Gastroesophageal sphincter (tissue), 3 donors: ENCODE results near the gene SYNGR4.

Experiments used
- CTCF ChIP-seq, 4 experiments: fragments of 200-600 bp in 2 of 4; fragments of 450-650 bp in 2 of 4; sonication (generic) in 1 of 4; IDR thresholded peaks; one replicate each; pipeline ENCODE4 v1.5.1; 2017 to 2019; ENCODE audit warnings: antibody characterized with exemption in 4 of 4, mild to moderate bottlenecking in 2 of 4, moderate library complexity in 2 of 4
- EP300 ChIP-seq: sonication (generic); formaldehyde crosslinking; IDR thresholded peaks from one replicate; pipeline ENCODE4 v1.6.1; 2017; ENCODE audit warnings: antibody characterized with exemption, mild to moderate bottlenecking
- POLR2A ChIP-seq, 2 donors: fragments of 450-650 bp; IDR thresholded peaks; one replicate each; pipeline ENCODE4 v1.6.1; 2017; ENCODE audit warnings: antibody characterized with exemption in 2 of 2, mild to moderate bottlenecking in 2 of 2, moderate library complexity in 1 of 2
- POLR2AphosphoS5 ChIP-seq: sonication (generic); formaldehyde crosslinking; IDR thresholded peaks from one replicate; pipeline ENCODE4 v1.6.1; 2017; ENCODE audit warnings: antibody characterized with exemption

- TF ChIP-seq CTCF (IDR thresholded peaks at IDR 0.05), result peak in 3 of 4 experiments; percentile 81 to 96 (median 86)
- peak; percentile 49 for TF ChIP-seq POLR2AphosphoS5
- TF ChIP-seq POLR2A (IDR thresholded peaks at IDR 0.05), result no peak
- no peak for TF ChIP-seq EP300
Observed at GRCh38 chr19:48333467-48334384, 30.4 kb upstream of the SYNGR4 start.
